Spleen (tissue), 11 donors: Measurements from ENCODE around the gene ZRANB2. TPM values are rescaled to one million over a fixed set of nuclear protein-coding genes. Genes with fewer than 3 reads are reported as not detected.

ENCODE experiments used
- DNase-seq: peaks from one replicate; pipeline ENCODE4 v3.0.0-alpha.2; 2020
- H3K27ac ChIP-seq, 8 donors: fragments of 200-600 bp; sonication (generic) in 7 of 8; 1 replicate in 4 of 8; 2 replicates in 4 of 8; pipeline versions ENCODE4 v1.5.0 to v1.8.0; 2016 to 2021; ENCODE audit warnings: inconsistent platforms in 4 of 8, mild to moderate bottlenecking in 4 of 8, moderate library complexity in 1 of 8
- H3K27me3 ChIP-seq, 7 donors: fragments of 200-600 bp; sonication (generic) in 6 of 7; replicated peaks in 1 of 7; 1 replicate in 4 of 7; 2 replicates in 3 of 7; pipeline versions ENCODE4 v1.5.0 to v1.8.0; 2016 to 2021; ENCODE audit warnings: inconsistent platforms in 3 of 7, mild to moderate bottlenecking in 1 of 7
- H3K36me3 ChIP-seq, 6 donors: fragments of 200-600 bp; sonication (generic) in 5 of 6; 1 replicate in 4 of 6; 2 replicates in 2 of 6; pipeline versions ENCODE4 v1.5.0 to v1.8.0; 2016 to 2021; ENCODE audit warnings: inconsistent platforms in 2 of 6
- H3K4me1 ChIP-seq, 6 donors: fragments of 200-600 bp; sonication (generic) in 5 of 6; 1 replicate in 3 of 6; 2 replicates in 3 of 6; pipeline versions ENCODE4 v1.5.0 to v1.8.0; 2016 to 2021; ENCODE audit warnings: inconsistent platforms in 3 of 6
- H3K4me3 ChIP-seq, 8 donors: fragments of 200-600 bp; sonication (generic) in 7 of 8; 1 replicate in 4 of 8; 2 replicates in 4 of 8; pipeline versions ENCODE4 v1.5.0 to v1.8.0; 2016 to 2021; ENCODE audit warnings: inconsistent platforms in 4 of 8, mild to moderate bottlenecking in 4 of 8, moderate library complexity in 2 of 8
- H3K9me3 ChIP-seq, 8 donors: fragments of 200-600 bp; sonication (generic) in 7 of 8; 1 replicate in 4 of 8; 2 replicates in 4 of 8; pipeline versions ENCODE4 v1.5.0 to v1.8.0; 2016 to 2021; ENCODE audit warnings: inconsistent platforms in 4 of 8
- CTCF ChIP-seq, 11 experiments: fragments of 200-600 bp in 7 of 11; fragments of 450-650 bp in 4 of 11; sonication (generic) in 4 of 11; IDR thresholded peaks in 8 of 11; conservative IDR thresholded peaks in 3 of 11; 1 replicate in 7 of 11; 2 replicates in 4 of 11; pipeline versions ENCODE4 v1.4.0 to v1.8.0; 2016 to 2021; ENCODE audit warnings: antibody characterized with exemption in 11 of 11, inconsistent platforms in 4 of 11, mild to moderate bottlenecking in 1 of 11
- POLR2A ChIP-seq, 3 donors: fragments of 450-650 bp; IDR thresholded peaks; one replicate each; pipeline ENCODE4 v1.5.1; 2017; ENCODE audit warnings: antibody characterized with exemption in 3 of 3, mild to moderate bottlenecking in 1 of 3
- POLR2AphosphoS5 ChIP-seq, 3 donors: sonication (generic); formaldehyde crosslinking; IDR thresholded peaks; one replicate each; pipeline ENCODE4 v1.5.1; 2017; ENCODE audit warnings: antibody characterized with exemption in 3 of 3
- WGBS, 5 donors: extraction: QIAGEN DNeasy Blood & Tissue Kit in 3 of 5; methylation state at CpG; one replicate each; pipeline versions ENCODE4 v1.1.5 to v1.1.7; 2013 to 2018; 5-methylcytosine and 5-hydroxymethylcytosine counted together
- intact Hi-C: fragments of 100-400 bp; cut with DNase I; formaldehyde crosslinking; loops from one replicate; pipeline ENCODE4 v1.15.0; 2023; ENCODE audit warnings: low total_unique reads
- polyA plus RNA-seq, 3 donors: library from polyadenylated mRNA; stranded (reverse); fragments of 200-250 nt; gene quantifications; one replicate each; pipeline ENCODE4 v1.2.1, GENCODE V29; 2013
- total RNA-seq, 7 donors: library from RNA; depleted of rRNA in 3 of 7; stranded (reverse); fragments of >200 nt in 3 of 7; fragmentation: NEBNext Ultra II Directional in 4 of 7; extraction: Animal tissue kit (Norgen Biotek cat#: 25700) in 4 of 7; gene quantifications; one replicate each; pipeline versions ENCODE4 v1.1.0 to v1.2.1, GENCODE V29; 2016 to 2021
- donor health status: healthy with polysubstance abuse.
- donor health status: DM: no; HTN: no; CAD: no; lungs with moderate emphysema.
- donor health status: DM: no; HTN: no; CAD: no.
- donor health status: Bipolar disorder and iron deficiency.
- donor health status: healthy.
- donor health status: DM: no; HTN: no; CAD: no.
- donor health status: DM: yes; HTN: yes; CAD: no.

Gene ZRANB2
- total and polyA plus RNA-seq, 10 donors = 52.6 to 109 (median 82.3) TPM

- 87 to 94% (median 91%) methylated on average over 5 of the region's 5 CpGs for WGBS, 5 donors
- TF ChIP-seq CTCF (IDR thresholded peaks at IDR 0.05 in 8 of 11, conservative IDR thresholded peaks at IDR 0.05 in 3 of 11) = no peak
- no peak for TF ChIP-seq POLR2A (IDR thresholded peaks at IDR 0.05)
- no peak for TF ChIP-seq POLR2AphosphoS5 (IDR thresholded peaks at IDR 0.05)
- Histone ChIP-seq H3K4me3 (no peak overlapping the region), H3K27me3 (peaks cover 0 to 8% (median 0%) of the 10 kb centered on the region in 7 donors), H3K27ac (no peak overlapping the region), H3K36me3 (no peaks in the 10 kb centered on the region), H3K9me3 (no peaks in the 10 kb centered on the region), H3K4me1 (no peaks in the 10 kb centered on the region)
- DNase-seq = no peak
- intact Hi-C loops = no loop called here
Measured at GRCh38 chr1:71088645-71089287, 7.9 kb upstream of the ZRANB2 start.

- Histone ChIP-seq H3K27me3 (peaks cover 0 to 8% (median 0%) of the 10 kb centered on the region in 7 donors), H3K27ac (no peak overlapping the region), H3K36me3 (no peaks in the 10 kb centered on the region), H3K4me1 (no peaks in the 10 kb centered on the region), H3K9me3 (no peaks in the 10 kb centered on the region), H3K4me3 (no peak overlapping the region)
- DNase-seq = no peak
- WGBS, 5 donors = 92 to 100% (median 94%) methylated on average over 1 of the region's 1 CpG
- intact Hi-C loops = no loop called here
- TF ChIP-seq CTCF (IDR thresholded peaks at IDR 0.05 in 8 of 11, conservative IDR thresholded peaks at IDR 0.05 in 3 of 11) = no peak
- no peak for TF ChIP-seq POLR2AphosphoS5 (IDR thresholded peaks at IDR 0.05)
- no peak for TF ChIP-seq POLR2A (IDR thresholded peaks at IDR 0.05)
Measured at GRCh38 chr1:71087713-71088112, 6.9 kb upstream of the ZRANB2 start.

GRCh38 chr1:71087060-71087459 is 6.2 kb upstream of the ZRANB2 start:
- H3K27me3 ChIP-seq = peaks cover 0 to 8% (median 0%) of the 10 kb centered on the region in 7 donors
- no peaks in the 10 kb centered on the region for H3K36me3 ChIP-seq
- intact Hi-C loops = no loop called here
- H3K9me3 ChIP-seq = no peaks in the 10 kb centered on the region
- no peak overlapping the region for H3K27ac ChIP-seq
- no peak for DNase-seq
- TF ChIP-seq POLR2AphosphoS5 (IDR thresholded peaks at IDR 0.05) (no peak), CTCF (IDR thresholded peaks at IDR 0.05 in 8 of 11, conservative IDR thresholded peaks at IDR 0.05 in 3 of 11) (no peak), POLR2A (IDR thresholded peaks at IDR 0.05) (no peak)
- no peak overlapping the region for H3K4me3 ChIP-seq
- H3K4me1 ChIP-seq = no peaks in the 10 kb centered on the region

GRCh38 chr1:71086331-71086730 is 5.5 kb upstream of the ZRANB2 start:
- Histone ChIP-seq H3K4me3 (no peak overlapping the region), H3K4me1 (peaks cover 0 to 7% (median 4%) of the 10 kb centered on the region in 6 donors), H3K9me3 (no peaks in the 10 kb centered on the region), H3K27me3 (peaks cover 0 to 8% (median 0%) of the 10 kb centered on the region in 7 donors), H3K27ac (no peak overlapping the region), H3K36me3 (no peaks in the 10 kb centered on the region)
- DNase-seq = no peak
- TF ChIP-seq POLR2AphosphoS5 (IDR thresholded peaks at IDR 0.05) = no peak
- TF ChIP-seq POLR2A (IDR thresholded peaks at IDR 0.05) = no peak
- TF ChIP-seq CTCF (IDR thresholded peaks at IDR 0.05 in 8 of 11, conservative IDR thresholded peaks at IDR 0.05 in 3 of 11) = no peak
- intact Hi-C loops = no loop called here
- 84 to 93% (median 87%) methylated on average over 1 of the region's 1 CpG for WGBS, 5 donors
